ES-I3 (cell line): Measurements from ENCODE around the gene STX16.

Experiments
- H3K36me3 ChIP-seq: 2 replicates; pipeline ENCODE4 v1.6.1; 2013; ENCODE audit warnings: mild to moderate bottlenecking, low read length, control low read depth, moderate library complexity; ENCODE audit not compliant: insufficient read depth
- H3K4me1 ChIP-seq: 2 replicates; pipeline ENCODE4 v1.6.1; 2013; ENCODE audit warnings: mild to moderate bottlenecking, control low read depth, low read length; ENCODE audit not compliant: insufficient read depth
- H3K9ac ChIP-seq: 2 replicates; pipeline ENCODE4 v1.6.1; 2013; ENCODE audit warnings: low read depth, mild to moderate bottlenecking, low read length, moderate library complexity
- H3K9me3 ChIP-seq: 2 replicates; pipeline ENCODE4 v1.6.1; 2013; ENCODE audit warnings: mild to moderate bottlenecking, low read length, moderate library complexity; ENCODE audit not compliant: control insufficient read depth, insufficient read depth

STX16 gene

DNA sequence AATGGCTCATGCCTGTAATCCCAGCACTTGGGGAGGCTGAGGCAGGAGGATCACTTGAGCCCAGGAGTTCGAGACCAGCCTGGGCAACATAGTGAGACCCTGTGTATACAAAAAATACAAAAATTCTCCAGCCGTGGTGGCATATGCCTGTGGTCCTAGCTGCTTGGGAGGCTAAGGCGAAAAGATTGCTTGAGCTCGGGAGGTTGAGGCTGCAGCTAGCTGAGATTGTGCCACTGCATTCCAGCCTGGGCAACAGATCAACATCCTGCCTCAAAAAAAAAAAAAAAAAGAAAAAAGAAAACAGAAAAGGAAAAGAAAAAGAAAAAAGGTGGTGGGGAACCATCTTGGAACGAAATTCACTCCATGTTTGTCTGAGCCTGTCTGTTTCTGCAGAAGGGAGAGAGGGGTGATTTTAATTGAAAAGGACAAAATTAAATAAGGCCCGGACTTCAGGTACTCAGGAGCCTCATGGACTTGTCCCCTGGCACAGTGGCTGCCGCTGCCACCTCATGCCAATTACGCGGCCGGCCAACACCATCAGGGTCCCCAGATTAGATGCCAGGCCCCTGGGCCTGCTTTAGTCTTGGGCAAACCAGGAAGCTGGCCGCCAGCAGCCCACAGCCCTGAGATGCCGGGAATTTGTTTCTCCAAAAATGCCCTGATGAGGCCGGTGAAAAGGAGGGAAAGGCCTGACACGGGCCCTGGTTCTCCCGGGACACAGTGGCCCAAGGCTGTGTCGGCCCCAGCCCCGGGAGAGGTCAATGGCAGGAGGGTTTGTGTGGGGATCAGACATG is 37.8 kb upstream of the STX16 start:
- H3K4me1 ChIP-seq = no peaks in the 10 kb centered on the region

DNA sequence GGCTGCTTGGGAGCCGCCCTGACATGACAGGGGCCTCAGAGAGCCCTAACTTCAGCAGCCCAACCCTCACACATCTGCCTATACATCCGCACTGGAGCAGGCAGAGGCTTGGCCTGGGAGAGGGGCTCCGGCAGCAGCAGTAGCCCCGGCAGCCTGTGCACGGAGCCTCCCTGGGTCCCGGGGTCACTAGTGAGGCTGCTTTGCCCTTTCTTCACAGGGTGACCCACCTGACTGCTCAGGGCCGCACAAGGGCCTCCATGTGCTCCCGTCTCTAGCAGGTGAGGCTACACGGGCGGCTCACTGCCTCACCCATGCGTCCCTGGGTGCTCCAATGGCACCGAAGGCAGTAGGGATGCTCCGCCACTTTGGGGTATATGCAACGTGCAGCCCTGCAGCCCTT is 36.7 kb upstream of the STX16 start:
- Histone ChIP-seq H3K4me1 (no peaks in the 10 kb centered on the region; the same call in 1 of the 2 replicates), H3K36me3 (peaks cover 4% of the 10 kb centered on the region; the same call in 1 of the 2 replicates), H3K9ac (no peak overlapping the region), H3K9me3 (no peaks in the 10 kb centered on the region; the same call in 1 of the 2 replicates)

More for the DNA sequence above, 37.8 kb upstream of the STX16 start:
- no peaks in the 10 kb centered on the region; the same call in 1 of the 2 replicates for H3K9me3 ChIP-seq
- no peak overlapping the region for H3K9ac ChIP-seq
- peaks cover 4% of the 10 kb centered on the region; the same call in 1 of the 2 replicates for H3K36me3 ChIP-seq

DNA sequence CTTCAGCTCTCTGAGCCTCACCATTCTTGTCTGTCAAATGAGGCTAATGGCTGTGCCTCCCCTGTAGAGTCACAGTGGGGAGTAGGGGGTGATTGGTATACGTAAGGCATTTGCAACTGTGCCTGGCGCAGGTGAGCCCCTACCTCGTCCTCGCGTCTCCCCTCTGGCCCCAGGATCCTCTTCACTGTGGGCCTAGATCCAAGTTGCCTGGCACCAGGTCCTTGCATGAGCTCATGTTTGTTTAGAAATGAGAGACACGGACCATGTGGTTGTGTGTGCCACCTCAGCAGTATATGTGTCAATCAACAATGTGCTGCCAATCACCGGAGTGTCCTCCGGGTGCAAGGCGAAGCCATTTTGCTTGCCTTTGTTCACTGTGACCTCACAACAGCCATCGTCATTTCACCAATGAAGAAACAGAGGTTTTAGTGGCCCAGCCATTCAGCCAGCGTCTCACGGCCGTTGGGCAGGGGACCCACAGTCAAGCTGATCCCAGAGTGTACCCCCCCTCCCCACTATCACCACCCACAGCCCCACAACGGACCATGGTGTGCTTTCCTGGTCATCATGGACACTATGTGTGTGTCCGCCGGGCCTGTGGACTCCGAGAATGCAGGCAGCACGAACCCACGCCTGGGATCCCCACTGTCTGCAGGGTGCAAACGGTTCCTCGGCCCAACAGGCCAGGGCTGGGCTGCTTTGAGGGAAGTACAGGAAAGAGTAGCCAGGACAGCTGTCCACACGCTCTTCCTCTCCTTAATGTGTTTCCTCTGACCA is 35.9 kb upstream of the STX16 start:
- Histone ChIP-seq H3K4me1 (no peaks in the 10 kb centered on the region; the same call in 1 of the 2 replicates), H3K9me3 (no peaks in the 10 kb centered on the region; the same call in 1 of the 2 replicates), H3K36me3 (peaks cover 4% of the 10 kb centered on the region; the same call in 1 of the 2 replicates), H3K9ac (no peak overlapping the region)

DNA sequence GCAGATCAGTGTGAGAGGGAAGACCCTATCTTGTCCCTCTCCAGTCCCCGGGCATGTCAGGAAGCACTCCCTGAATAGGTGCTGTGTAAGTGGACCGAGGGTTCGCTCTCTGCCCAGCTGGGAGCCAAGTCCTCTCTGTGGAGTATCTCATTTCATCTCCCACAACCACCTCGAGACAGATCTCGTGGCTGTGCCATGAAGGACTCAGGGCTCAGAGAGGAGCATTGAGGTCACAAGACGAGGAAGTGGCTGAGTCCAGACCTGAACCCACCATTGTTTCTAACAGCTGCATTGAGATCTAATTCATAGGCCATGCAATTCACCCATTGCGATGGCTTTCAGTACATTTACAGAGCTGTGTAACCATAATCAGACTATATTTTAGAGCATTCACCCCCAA is 34.7 kb upstream of the STX16 start:
- no peaks in the 10 kb centered on the region; the same call in 1 of the 2 replicates for H3K9me3 ChIP-seq
- no peaks in the 10 kb centered on the region; the same call in 1 of the 2 replicates for H3K4me1 ChIP-seq
- H3K9ac ChIP-seq = no peak overlapping the region

DNA sequence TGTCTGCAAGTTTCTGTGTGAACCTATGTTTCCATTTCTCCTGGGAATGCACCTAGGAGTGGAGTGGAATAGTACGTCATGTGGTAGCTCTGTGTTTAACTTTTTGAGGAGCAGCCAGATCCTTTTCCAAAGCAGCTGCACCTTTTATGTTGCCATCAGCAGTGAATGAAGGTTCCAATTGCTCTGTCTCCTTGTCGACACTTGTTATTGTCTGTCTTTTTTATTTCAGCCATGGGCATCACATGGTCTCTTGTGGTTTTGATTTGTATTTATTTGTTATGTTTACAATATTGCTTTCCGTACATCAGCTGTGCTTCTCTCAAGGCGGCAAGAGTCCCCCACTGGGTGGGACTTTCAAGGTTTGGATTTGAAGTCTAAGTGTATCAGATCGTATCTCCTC is 33.9 kb upstream of the STX16 start:
- H3K9ac ChIP-seq = no peak overlapping the region
- H3K36me3 ChIP-seq = peaks cover 4% of the 10 kb centered on the region; the same call in 1 of the 2 replicates
- H3K4me1 ChIP-seq = no peaks in the 10 kb centered on the region; the same call in 1 of the 2 replicates
- H3K9me3 ChIP-seq = no peaks in the 10 kb centered on the region; the same call in 1 of the 2 replicates

More for the DNA sequence above, 34.7 kb upstream of the STX16 start:
- peaks cover 4% of the 10 kb centered on the region; the same call in 1 of the 2 replicates for H3K36me3 ChIP-seq

DNA sequence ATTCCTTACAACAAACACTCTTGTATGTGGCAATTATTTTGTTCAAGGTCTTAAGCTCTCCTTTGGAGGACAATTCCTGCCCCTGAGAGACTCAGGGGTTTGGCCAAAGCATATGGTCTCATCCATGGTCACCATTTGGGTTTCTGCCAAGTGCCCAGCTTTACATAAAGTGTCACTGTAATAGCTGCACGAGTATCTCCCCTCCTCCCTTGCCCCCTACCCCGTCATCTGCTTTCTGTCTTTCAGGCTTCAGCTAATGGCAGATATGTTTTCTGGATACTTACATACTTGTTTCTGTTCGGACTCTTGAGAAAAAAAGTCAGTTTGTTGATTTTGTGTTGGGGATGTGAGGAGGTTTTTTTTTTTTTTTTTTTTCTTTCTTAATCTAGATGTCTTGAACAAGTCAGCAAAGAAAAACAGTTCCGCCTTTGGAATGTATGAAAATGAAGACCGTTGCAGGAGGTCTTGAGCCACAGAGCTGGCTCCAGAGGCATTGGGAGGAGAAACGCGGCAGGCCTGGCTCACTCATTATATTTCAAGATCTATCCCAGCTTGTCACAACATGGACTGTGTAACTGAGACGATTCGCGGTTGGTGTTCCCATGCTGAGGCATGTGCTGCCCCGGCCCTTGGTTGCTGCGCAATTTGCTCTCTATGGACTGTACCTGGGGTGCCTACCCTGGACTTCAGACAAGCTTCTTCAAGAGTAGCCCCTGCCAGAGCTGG is 32.6 kb upstream of the STX16 start:
- Histone ChIP-seq H3K9me3 (peaks cover 2% of the 10 kb centered on the region), H3K9ac (no peak overlapping the region)

DNA sequence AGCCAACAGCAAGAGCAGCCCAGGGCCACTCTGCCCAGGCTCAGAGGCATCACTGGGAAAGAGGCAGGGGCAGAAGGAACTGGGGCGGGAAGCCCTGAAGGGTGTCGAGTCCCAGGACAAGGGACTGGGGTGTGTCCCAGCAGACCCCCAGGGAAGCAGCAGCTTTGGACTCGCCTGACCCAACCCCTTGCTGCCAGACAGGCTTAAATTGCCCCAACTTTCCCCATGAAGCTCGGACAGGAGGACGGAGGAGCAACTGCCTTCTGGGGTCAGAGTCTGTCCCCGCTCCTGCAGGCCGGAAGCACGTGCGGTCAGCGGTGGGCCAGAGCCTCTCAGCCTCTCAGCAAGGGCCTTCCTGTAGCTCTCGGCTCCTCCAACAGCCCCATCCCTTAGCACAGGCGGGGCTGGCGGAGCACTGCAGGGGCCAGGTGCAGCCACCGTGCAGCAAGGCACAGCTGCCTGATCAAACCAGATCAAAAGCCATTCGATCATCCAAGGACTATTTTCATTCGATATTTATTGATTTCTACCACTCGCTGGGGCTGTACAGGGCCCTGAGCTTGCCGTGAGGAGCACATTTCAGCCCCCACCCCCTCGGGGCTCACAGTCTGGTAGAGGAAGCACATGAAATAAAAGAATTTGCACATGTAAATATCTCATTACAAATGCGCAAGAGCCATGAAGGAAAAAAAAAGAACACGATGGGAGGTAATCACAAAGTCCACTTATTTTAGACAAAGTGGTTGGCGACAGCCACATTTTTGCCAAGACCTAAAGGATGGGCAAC is 31.8 kb upstream of the STX16 start:
- Histone ChIP-seq H3K4me1 (peaks cover under 1% of the 10 kb centered on the region; the same call in 1 of the 2 replicates), H3K36me3 (peaks cover 4% of the 10 kb centered on the region; the same call in 1 of the 2 replicates), H3K9me3 (peaks cover 2% of the 10 kb centered on the region), H3K9ac (no peak overlapping the region)

More for the DNA sequence above, 32.6 kb upstream of the STX16 start:
- no peaks in the 10 kb centered on the region; the same call in 1 of the 2 replicates for H3K4me1 ChIP-seq
- peaks cover 4% of the 10 kb centered on the region; the same call in 1 of the 2 replicates for H3K36me3 ChIP-seq

DNA sequence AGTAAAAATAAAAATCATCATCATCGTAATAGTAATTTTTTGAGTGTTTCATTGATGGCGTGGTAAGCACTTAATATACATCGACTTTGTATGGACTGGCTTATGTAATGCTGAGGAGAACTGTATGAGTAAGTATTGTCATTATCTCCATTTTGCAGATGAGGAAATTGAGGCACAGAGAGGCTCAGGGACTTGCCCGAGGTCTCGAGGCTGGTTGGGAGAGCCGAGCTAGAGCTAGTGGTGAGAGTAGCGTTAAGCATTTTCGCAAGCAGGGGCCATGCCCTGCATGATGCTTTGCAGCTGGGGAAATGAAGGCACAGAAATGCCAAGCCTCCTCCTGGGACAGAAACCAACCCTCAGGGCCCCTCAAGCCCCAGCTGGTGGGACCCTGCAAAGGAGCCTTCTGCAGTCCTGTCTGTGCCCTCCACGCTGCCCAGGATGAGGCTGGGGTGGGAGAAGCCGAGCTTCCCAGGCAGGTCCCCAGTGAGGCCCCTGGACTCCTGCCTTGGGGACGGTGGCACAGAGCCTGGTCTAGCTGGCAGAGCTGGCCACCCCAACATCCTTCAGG is 31.1 kb upstream of the STX16 start:
- Histone ChIP-seq H3K9me3 (peaks cover 2% of the 10 kb centered on the region), H3K9ac (no peak overlapping the region), H3K36me3 (peaks cover 4% of the 10 kb centered on the region; the same call in 1 of the 2 replicates), H3K4me1 (peaks cover 4% of the 10 kb centered on the region; the same call in 1 of the 2 replicates)

DNA sequence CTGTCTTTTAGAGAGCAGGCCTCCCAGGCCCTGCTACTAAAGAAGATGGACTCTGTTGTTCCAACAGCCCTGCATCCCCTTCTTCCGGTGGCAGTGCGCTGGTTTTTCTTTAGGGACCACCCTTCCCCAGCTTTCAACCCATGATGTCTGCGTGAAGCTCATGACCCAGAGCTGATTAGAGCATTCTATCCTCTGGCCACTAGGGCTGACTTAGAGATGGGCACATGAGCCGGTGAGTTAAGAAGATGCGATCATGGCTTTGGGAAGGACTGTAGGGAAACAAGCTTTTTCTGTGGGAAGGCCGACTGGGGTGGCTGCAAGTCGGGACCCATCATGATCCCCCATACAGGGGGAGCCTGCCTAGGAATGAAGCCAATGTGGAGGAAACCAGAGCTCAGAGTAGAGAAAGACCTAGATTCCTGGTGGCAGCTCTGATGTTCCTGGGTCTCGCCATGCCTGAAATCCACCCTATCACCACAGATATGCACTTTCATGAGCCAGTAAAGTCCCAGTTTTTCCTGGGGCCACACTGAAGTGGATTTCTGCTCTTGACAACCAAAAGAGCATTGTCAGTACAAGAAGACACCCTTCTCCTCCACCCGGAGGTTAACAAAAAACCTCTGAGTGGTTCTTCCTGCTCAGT is 29.1 kb upstream of the STX16 start:
- no peak overlapping the region for H3K9ac ChIP-seq
- peaks cover 4% of the 10 kb centered on the region; the same call in 1 of the 2 replicates for H3K4me1 ChIP-seq
- H3K36me3 ChIP-seq = peaks cover 2% of the 10 kb centered on the region; the same call in 1 of the 2 replicates
- peaks cover 2% of the 10 kb centered on the region for H3K9me3 ChIP-seq

DNA sequence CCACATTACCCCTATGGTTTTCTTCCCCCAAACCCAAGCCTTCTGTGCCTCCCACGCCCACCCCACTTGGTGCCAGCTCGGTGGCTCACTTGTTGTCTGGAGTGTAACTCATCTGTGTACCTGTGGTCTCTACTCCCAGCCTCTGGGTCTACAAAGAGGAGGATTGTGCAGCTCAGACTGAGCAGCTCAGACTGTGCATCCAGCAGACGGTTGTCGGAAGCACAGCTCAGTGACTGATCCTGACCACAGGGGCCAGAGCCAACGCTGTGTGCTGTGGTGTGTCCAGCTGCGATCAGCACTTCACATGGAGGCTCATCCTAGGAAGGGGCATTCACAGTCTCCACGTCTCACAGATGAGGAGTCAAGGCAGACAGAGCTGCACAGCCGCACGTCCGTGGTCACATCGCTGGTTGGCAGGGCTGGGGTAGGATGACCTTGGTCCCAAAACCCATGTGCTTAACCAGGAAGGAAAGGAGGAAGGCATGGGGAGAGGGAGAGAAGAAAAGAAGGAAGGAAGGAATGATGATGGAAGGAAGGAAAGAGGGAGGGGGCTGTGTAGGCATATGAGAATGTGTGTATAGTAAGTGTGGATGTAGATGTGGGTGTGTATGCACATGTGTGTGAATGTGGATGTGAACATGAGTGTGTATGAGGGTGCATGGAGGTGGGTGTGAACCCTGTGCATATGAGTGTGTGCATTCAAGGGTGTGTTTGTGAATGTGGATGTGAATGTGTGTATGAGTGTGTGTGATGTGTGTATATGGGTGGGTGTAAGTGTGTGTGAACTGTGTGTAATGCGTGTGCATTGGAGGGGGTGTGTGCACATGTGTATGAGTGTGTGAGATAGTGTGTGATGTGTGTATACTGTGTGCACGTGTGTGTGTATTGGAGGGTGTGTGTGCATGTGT is 28.2 kb upstream of the STX16 start:
- H3K4me1 ChIP-seq = peaks cover 4% of the 10 kb centered on the region; the same call in 1 of the 2 replicates
- H3K9me3 ChIP-seq = peaks cover 2% of the 10 kb centered on the region
- no peak overlapping the region for H3K9ac ChIP-seq
- no peaks in the 10 kb centered on the region for H3K36me3 ChIP-seq

DNA sequence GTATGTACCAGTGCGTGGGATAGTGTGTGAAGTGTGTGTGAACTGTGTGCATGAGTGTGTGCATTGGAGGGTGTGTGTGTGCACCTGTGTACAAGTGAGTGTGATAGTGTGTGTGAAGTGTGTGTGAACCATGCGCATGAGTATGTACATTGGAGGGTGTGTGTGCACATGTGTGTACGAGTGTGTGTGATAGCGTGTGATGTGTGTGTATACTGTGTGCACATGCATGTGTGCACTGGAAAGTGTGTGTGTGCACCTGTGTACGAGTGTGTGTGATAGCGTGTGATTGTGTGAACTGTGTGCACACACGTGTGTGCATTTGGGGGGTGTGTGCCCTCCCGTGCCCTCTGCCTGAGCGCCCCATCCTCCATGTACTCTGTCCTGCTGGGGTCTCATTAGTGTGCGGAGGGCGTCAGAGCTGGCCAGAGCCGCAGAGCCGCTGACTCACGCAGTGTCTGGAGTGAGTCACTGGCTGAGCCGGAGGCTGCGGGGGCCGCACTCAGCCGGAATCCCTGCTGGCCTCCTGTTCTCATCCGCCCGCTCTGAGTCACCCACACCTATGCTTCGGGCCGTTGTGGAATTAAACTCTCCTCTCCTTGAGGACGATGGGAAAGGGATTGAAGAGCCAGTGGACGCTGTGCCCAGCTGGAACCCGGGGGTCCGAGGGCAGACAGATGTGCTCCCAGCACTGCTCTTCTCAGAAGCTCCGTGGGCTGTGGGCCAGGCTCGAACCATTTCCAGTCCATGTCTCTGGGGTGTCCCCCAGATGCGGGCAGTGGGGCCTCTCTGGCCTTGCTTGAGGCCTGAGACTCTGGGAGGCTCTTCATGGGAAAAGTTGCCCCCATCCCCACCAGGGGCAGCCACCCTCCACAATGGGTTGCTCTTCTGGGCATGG is 27.3 kb upstream of the STX16 start:
- H3K9ac ChIP-seq = no peak overlapping the region
- H3K36me3 ChIP-seq = no peaks in the 10 kb centered on the region
- peaks cover 2% of the 10 kb centered on the region for H3K9me3 ChIP-seq
- H3K4me1 ChIP-seq = peaks cover 4% of the 10 kb centered on the region; the same call in 1 of the 2 replicates
